GM12878 (cell line): ENCODE measurements around the gene ZXDA. TPM values are rescaled to one million over a fixed set of nuclear protein-coding genes. Genes with fewer than 3 reads are reported as not detected.

Experiments used
- ATAC-seq: fragments of 200-7000 bp; cut with Tn5 transposase; 3 replicates; pipeline ENCODE4 v1.9.1; 2020; ENCODE audit warnings: mild to moderate bottlenecking, moderate library complexity
- BruUV-seq: library from RNA; stranded (reverse); fragments of 400-500 nt; replicated peaks from 2 replicates; lab custom pipeline; 2021; lab: Mats Ljungman, UMichigan
- CTCF ChIA-PET: fragments of 300-600 bp; sonication (Branson Sonifier 250); formaldehyde crosslinking; extraction: SDS; loops from one replicate; lab custom pipeline; 2021; ENCODE audit warnings: inconsistent platforms; lab: Yijun Ruan, JAX
- POLR2A ChIA-PET: fragments of 350-600 bp; formaldehyde crosslinking; extraction: SDS; loops from one replicate; lab custom pipeline; 2021; ENCODE audit warnings: inconsistent platforms; lab: Charles Lee
- RAD21 ChIA-PET: fragments of 300-600 bp; sonication (Branson Sonifier 250); formaldehyde crosslinking; loops from one replicate; lab custom pipeline; 2023; ENCODE audit warnings: antibody characterized with exemption; ENCODE audit not compliant: unreplicated experiment; lab: Charles Lee
- SMC1A ChIA-PET: fragments of 300-600 bp; sonication (Branson Sonifier 250); formaldehyde crosslinking; loops from one replicate; lab custom pipeline; 2023; ENCODE audit not compliant: unreplicated experiment, uncharacterized antibody; lab: Charles Lee
- DNase-seq: peaks from one replicate; pipeline ENCODE4 v3.0.0-alpha.2; 2011; ENCODE audit warnings: low read depth, low spot score
- FAIRE-seq: peaks from 3 replicates; lab custom pipeline; 2011; peaks lifted over from hg19 to GRCh38; lab: Jason Lieb, UNC
- H2AFZ ChIP-seq: 2 replicates; pipeline ENCODE4 v1.6.0; 2011; ENCODE audit warnings: low read depth, low read length, control low read depth; ENCODE audit not compliant: control insufficient read depth
- H3K27ac ChIP-seq: 2 replicates; pipeline ENCODE4 v1.5.1; 2011; ENCODE audit warnings: control low read depth; ENCODE audit not compliant: control insufficient read depth, insufficient read depth
- H3K27me3 ChIP-seq, 2 experiments: replicated peaks in 1 of 2; 2 replicates each; pipeline versions ENCODE4 v1.6.0 to v1.6.1; 2011; ENCODE audit warnings: low read length in 1 of 2; ENCODE audit not compliant: control insufficient read depth in 2 of 2, insufficient read depth in 2 of 2
- H3K36me3 ChIP-seq, 2 experiments: 2 replicates each; pipeline ENCODE4 v1.5.1; 2011; ENCODE audit warnings: low read length in 1 of 2; ENCODE audit not compliant: control insufficient read depth in 2 of 2, insufficient read depth in 2 of 2
- H3K4me1 ChIP-seq: 2 replicates; pipeline ENCODE4 v1.6.1; 2011; ENCODE audit warnings: mild to moderate bottlenecking, low read length, moderate library complexity, mixed read lengths; ENCODE audit not compliant: control insufficient read depth, insufficient read depth
- H3K4me2 ChIP-seq: 2 replicates; pipeline ENCODE4 v1.6.0; 2011; ENCODE audit warnings: control low read depth; ENCODE audit not compliant: control insufficient read depth, insufficient read depth
- H3K4me3 ChIP-seq: fragments of 200-600 bp; sonication (generic); 2 replicates; pipeline ENCODE4 v1.5.1; 2016
- H3K79me2 ChIP-seq: 2 replicates; pipeline ENCODE4 v1.6.0; 2011; ENCODE audit warnings: low read length; ENCODE audit not compliant: control insufficient read depth, insufficient read depth
- H3K9ac ChIP-seq: 2 replicates; pipeline ENCODE4 v1.8.0; 2011; ENCODE audit warnings: low read length, control low read depth, mixed read lengths; ENCODE audit not compliant: control insufficient read depth, insufficient read depth
- H3K9me3 ChIP-seq: replicated peaks from 3 replicates; pipeline ENCODE4 v1.5.1; 2011; ENCODE audit warnings: mild to moderate bottlenecking, low read length; ENCODE audit not compliant: control insufficient read depth, insufficient read depth
- H4K20me1 ChIP-seq: 2 replicates; pipeline ENCODE4 v1.6.0; 2011; ENCODE audit not compliant: control insufficient read depth, insufficient read depth
- BCL3 ChIP-seq: IDR thresholded peaks from 2 replicates; pipeline ENCODE4 v1.6.1; 2011; ENCODE audit warnings: borderline replicate concordance, low read depth, mild to moderate bottlenecking, moderate library complexity, low read length; ENCODE audit not compliant: insufficient read depth, poor library complexity, severe bottlenecking
- BMI1 ChIP-seq: fragments of 450-650 bp; IDR thresholded peaks from 2 replicates; pipeline ENCODE4 v1.6.1; 2016; ENCODE audit warnings: mild to moderate bottlenecking, moderate library complexity, borderline replicate concordance
- CREM ChIP-seq: IDR thresholded peaks from 2 replicates; pipeline ENCODE4 v1.6.1; 2014; ENCODE audit warnings: antibody characterized with exemption, low read depth
- DPF2 ChIP-seq: fragments of 450-650 bp; IDR thresholded peaks from 2 replicates; pipeline ENCODE4 v1.6.1; 2017; ENCODE audit warnings: mild to moderate bottlenecking
- ELK1 ChIP-seq: IDR thresholded peaks from 2 replicates; pipeline ENCODE4 v1.6.1; 2012; ENCODE audit warnings: low read depth, low read length, improper control_type of control experiment
- HCFC1 ChIP-seq: fragments of 150-350 bp; IDR thresholded peaks from 2 replicates; pipeline ENCODE4 v1.6.1; 2014; ENCODE audit warnings: low read length
- PKNOX1 ChIP-seq: fragments of 450-650 bp; IDR thresholded peaks from 2 replicates; pipeline ENCODE4 v1.6.1; 2016; ENCODE audit warnings: mild to moderate bottlenecking
- RFX5 ChIP-seq: IDR thresholded peaks from 2 replicates; pipeline ENCODE4 v1.6.1; 2011; ENCODE audit warnings: low read depth, low read length, improper control_type of control experiment
- SMARCA5 ChIP-seq: fragments of 450-650 bp; IDR thresholded peaks from 2 replicates; pipeline ENCODE4 v1.6.1; 2017; ENCODE audit warnings: mild to moderate bottlenecking
- USF1 ChIP-seq: IDR thresholded peaks from 2 replicates; pipeline ENCODE4 v1.6.1; 2011; ENCODE audit warnings: borderline replicate concordance, low read depth, mild to moderate bottlenecking, moderate library complexity, mixed read lengths, low read length; ENCODE audit not compliant: insufficient read depth; ENCODE audit errors: extremely low read length
- USF2 ChIP-seq: IDR thresholded peaks from 2 replicates; pipeline ENCODE4 v1.6.1; 2011; ENCODE audit warnings: low read depth, low read length, improper control_type of control experiment, borderline replicate concordance
- ZBTB11 ChIP-seq: fragments of 450-650 bp; formaldehyde crosslinking; IDR thresholded peaks from 2 replicates; pipeline ENCODE4 v1.5.0; 2022; ENCODE audit warnings: mild to moderate bottlenecking, missing genetic modification characterization
- ZSCAN29 ChIP-seq: fragments of 450-650 bp; IDR thresholded peaks from 2 replicates; pipeline ENCODE4 v1.6.1; 2017; ENCODE audit warnings: mild to moderate bottlenecking, moderate library complexity
- WGBS: methylation state at CpG from one replicate; pipeline ENCODE4 v1.1.6; 2016; ENCODE audit warnings: low lambda C conversion rate; ENCODE audit not compliant: insufficient replicate concordance, insufficient coverage; ENCODE audit errors: missing lambda C conversion rate; 5-methylcytosine and 5-hydroxymethylcytosine counted together
- in situ Hi-C: fragments of 300-500 bp; cut with MboI; formaldehyde crosslinking; loops from 9 replicates; pipeline ENCODE4 v1.14.3; 2018; ENCODE audit warnings: mixed read lengths
- intact Hi-C: fragments of 100-400 bp; cut with micrococcal nuclease; formaldehyde crosslinking; loops from one replicate; pipeline ENCODE4 v1.14.2; 2022; ENCODE audit not compliant: unreplicated experiment
- polyA plus RNA-seq, 11 experiments: library from polyadenylated mRNA; depleted of rRNA in 4 of 11; unstranded in 6 of 11; stranded (reverse) in 5 of 11; fragments of >200 nt; fragmentation: Nextera tagmentation in 4 of 11; fragmentation: Illumina TruSeq in 1 of 11; extraction: Ambion mirVana in 4 of 11; extraction: Trizol in 1 of 11; gene quantifications; 1 replicate in 1 of 11; 2 replicates in 10 of 11; pipeline versions ENCODE4 v1.2.1 to v1.2.3, GENCODE V29; 2011 to 2016; ENCODE audit warnings: inconsistent platforms in 2 of 11, missing spikeins in 2 of 11, low read depth in 1 of 11
- total RNA-seq, 4 experiments: library from RNA; depleted of rRNA in 3 of 4; stranded (reverse); fragments of >200 nt in 3 of 4; fragmentation: Illumina TruSeq in 1 of 4; extraction: Trizol in 1 of 4; gene quantifications; 2 replicates each; pipeline versions ENCODE4 v1.2.1 to v1.2.3, GENCODE V29; 2013 to 2021

Gene ZXDA
- total and polyA plus RNA-seq, 10 of the 15 experiments (the other 5 are each of a cell fraction or from before 2014, with no cell fraction given): 0.10 to 2.8 (median 0.99) TPM

- in situ Hi-C loops: loop anchor here (25.0 kb wide), 1 partner anchor 111 kb away; no protein-coding TSS in a partner anchor
- DNase-seq: no peak
- Histone ChIP-seq H2AFZ (no peak overlapping the region), H3K9me3 (no peaks in the 10 kb centered on the region), H3K27ac (no peak overlapping the region), H3K36me3 (no peaks in the 10 kb centered on the region), H3K4me3 (no peak overlapping the region), H3K9ac (no peak overlapping the region), H3K27me3 (no peaks in the 10 kb centered on the region), H3K4me2 (no peak overlapping the region), H3K4me1 (no peaks in the 10 kb centered on the region), H3K79me2 (no peaks in the 10 kb centered on the region), H4K20me1 (no peaks in the 10 kb centered on the region)
- ATAC-seq: no peak
- ChIA-PET POLR2A (no interaction called here), SMC1A (interaction anchor here (1.0 kb wide), 1 partner anchor 13 kb away, joined by 4 read pairs; no protein-coding TSS in a partner anchor), CTCF (interaction anchor here (0.7 kb wide), 1 partner anchor 104 kb away, joined by 3 read pairs; no protein-coding TSS in a partner anchor), RAD21 (no interaction called here)
- BruUV-seq: no TSS peak
- WGBS: 0% methylated on average over 2 of the region's 2 CpGs
- FAIRE-seq: no peak
- intact Hi-C loops: loop anchor here (5.0 kb wide), 1 partner anchor 1124 kb away; no protein-coding TSS in a partner anchor
- TF ChIP-seq BCL3 (no peak), CREM (no peak), RFX5 (no peak), USF2 (no peak), ELK1 (no peak), USF1 (no peak), ZBTB11 (CRISPR knock-in tag) (no peak), SMARCA5 (no peak), PKNOX1 (no peak), DPF2 (no peak), HCFC1 (no peak), BMI1 (no peak), ZSCAN29 (no peak)
Observed at GRCh38 chrX:57925806-57926205, 15.5 kb upstream of the ZXDA start.
